GM23338 (cell line): Measurements from ENCODE around the gene RNGTT. TPM values are rescaled to one million over a fixed set of nuclear protein-coding genes. Genes with fewer than 3 reads are reported as not detected.

ENCODE experiments used
- ATAC-seq: fragments of 200-7000 bp; cut with Tn5 transposase; 3 replicates; pipeline ENCODE4 v1.9.1; 2020
- DNase-seq: peaks from one replicate; pipeline ENCODE4 v3.0.0-alpha.2; 2015; ENCODE audit warnings: low spot score
- H2AFZ ChIP-seq: fragments of 200-600 bp; sonication (generic); 2 replicates; pipeline ENCODE4 v1.8.0; 2016; ENCODE audit warnings: antibody characterized with exemption, mild to moderate bottlenecking, moderate library complexity
- H3F3A ChIP-seq: fragments of 200-600 bp; sonication (generic); replicated peaks from 2 replicates; pipeline ENCODE4 v1.8.0; 2017; ENCODE audit warnings: antibody characterized with exemption, mixed run types, low read depth
- H3K27ac ChIP-seq: fragments of 200-600 bp; sonication (generic); 2 replicates; pipeline ENCODE4 v1.6.1; 2016; ENCODE audit warnings: low read depth
- H3K27me3 ChIP-seq: fragments of 200-600 bp; sonication (generic); 2 replicates; pipeline ENCODE4 v1.8.0; 2016; ENCODE audit warnings: mild to moderate bottlenecking, mixed run types, moderate library complexity; ENCODE audit not compliant: insufficient read depth
- H3K36me3 ChIP-seq: fragments of 200-600 bp; sonication (generic); 2 replicates; pipeline ENCODE4 v1.8.0; 2016; ENCODE audit warnings: mild to moderate bottlenecking; ENCODE audit not compliant: insufficient read depth
- H3K4me1 ChIP-seq: fragments of 200-600 bp; sonication (generic); 2 replicates; pipeline ENCODE4 v1.8.0; 2016; ENCODE audit warnings: mild to moderate bottlenecking, moderate library complexity; ENCODE audit not compliant: insufficient read depth
- H3K4me2 ChIP-seq: fragments of 200-600 bp; sonication (generic); 2 replicates; pipeline ENCODE4 v1.7.1; 2017; ENCODE audit warnings: mixed run types
- H3K4me3 ChIP-seq: fragments of 200-600 bp; sonication (generic); 2 replicates; pipeline ENCODE4 v1.6.1; 2016; ENCODE audit warnings: mixed run types
- H3K79me2 ChIP-seq: fragments of 200-600 bp; sonication (generic); replicated peaks from 2 replicates; pipeline ENCODE4 v1.8.0; 2017; ENCODE audit warnings: mild to moderate bottlenecking; ENCODE audit not compliant: insufficient read depth
- H3K9me2 ChIP-seq: fragments of 200-600 bp; sonication (generic); 2 replicates; pipeline ENCODE4 v1.8.0; 2017; ENCODE audit not compliant: insufficient read depth
- H4K20me1 ChIP-seq: fragments of 200-600 bp; sonication (generic); replicated peaks from 2 replicates; pipeline ENCODE4 v1.8.0; 2017; ENCODE audit warnings: mild to moderate bottlenecking; ENCODE audit not compliant: insufficient read depth
- H3K27ac Mint-ChIP-seq: 2 replicates; pipeline ENCODE4 v1.8.0; 2020; ENCODE audit warnings: inconsistent platforms, mild to moderate bottlenecking, moderate library complexity, mixed read lengths
- H3K27me3 Mint-ChIP-seq: 3 replicates; pipeline ENCODE4 v1.8.0; 2022; ENCODE audit warnings: low read depth, mild to moderate bottlenecking, moderate library complexity, mixed read lengths, inconsistent platforms; ENCODE audit not compliant: insufficient read depth, poor library complexity
- H3K36me3 Mint-ChIP-seq: 3 replicates; pipeline ENCODE4 v1.8.0; 2021; ENCODE audit warnings: low read depth, mild to moderate bottlenecking, inconsistent platforms, moderate library complexity, mixed read lengths
- H3K4me1 Mint-ChIP-seq: 3 replicates; pipeline ENCODE4 v1.8.0; 2020; ENCODE audit warnings: mild to moderate bottlenecking, inconsistent platforms, mixed read lengths
- H3K4me3 Mint-ChIP-seq: 3 replicates; pipeline ENCODE4 v1.8.0; 2021; ENCODE audit warnings: moderate library complexity, mild to moderate bottlenecking, inconsistent platforms, mixed read lengths
- H3K9me3 Mint-ChIP-seq: 3 replicates; pipeline ENCODE4 v1.8.0; 2020; ENCODE audit warnings: moderate library complexity, mild to moderate bottlenecking, inconsistent platforms, mixed read lengths
- CREB1 ChIP-seq: fragments of 250-450 bp; sonication (Bioruptor Pico); IDR thresholded peaks from 2 replicates; pipeline ENCODE4 v1.5.0; 2020; ENCODE audit warnings: low read depth, mild to moderate bottlenecking, moderate library complexity
- CTCF ChIP-seq, 2 experiments: fragments of 200-600 bp in 1 of 2; sonication (generic) in 1 of 2; conservative IDR thresholded peaks; 2 replicates each; pipeline versions ENCODE4 v1.5.1 to v1.6.1; 2016 to 2017; ENCODE audit warnings: antibody characterized with exemption in 2 of 2, low read depth in 2 of 2, mild to moderate bottlenecking in 2 of 2, moderate library complexity in 1 of 2
- ETS1 ChIP-seq: IDR thresholded peaks from 2 replicates; pipeline ENCODE4 v1.6.1; 2016; ENCODE audit warnings: antibody characterized with exemption
- EZH2 ChIP-seq: fragments of 200-600 bp; sonication (generic); IDR thresholded peaks from one replicate; pipeline ENCODE4 v1.8.0; 2017; ENCODE audit warnings: antibody characterized with exemption, mild to moderate bottlenecking, low read depth; ENCODE audit not compliant: unreplicated experiment
- EZH2phosphoT487 ChIP-seq: fragments of 200-600 bp; sonication (generic); IDR thresholded peaks from one replicate; pipeline ENCODE4 v1.8.1; 2018; ENCODE audit warnings: antibody characterized with exemption; ENCODE audit not compliant: unreplicated experiment
- JUNB ChIP-seq: IDR thresholded peaks from one replicate; pipeline ENCODE4 v1.6.1; 2016; ENCODE audit warnings: antibody characterized with exemption; ENCODE audit not compliant: unreplicated experiment
- NANOG ChIP-seq: IDR thresholded peaks from 2 replicates; pipeline ENCODE4 v1.6.1; 2016; ENCODE audit warnings: antibody characterized with exemption, borderline replicate concordance
- POLR2AphosphoS5 ChIP-seq: IDR thresholded peaks from 2 replicates; pipeline ENCODE4 v1.6.1; 2016; ENCODE audit warnings: antibody characterized with exemption, low read depth
- REST ChIP-seq: IDR thresholded peaks from one replicate; pipeline ENCODE4 v1.6.1; 2018; ENCODE audit warnings: antibody characterized with exemption; ENCODE audit not compliant: unreplicated experiment
- STAT1 ChIP-seq: IDR thresholded peaks from one replicate; pipeline ENCODE4 v1.6.1; 2016; ENCODE audit warnings: antibody characterized with exemption; ENCODE audit not compliant: unreplicated experiment
- ZNF114 ChIP-seq: fragments of 250-450 bp; sonication (Bioruptor Pico); IDR thresholded peaks from 2 replicates; pipeline ENCODE4 v1.5.0; 2020; ENCODE audit warnings: mild to moderate bottlenecking, moderate library complexity
- ZNF331 ChIP-seq: fragments of 250-450 bp; sonication (Bioruptor Pico); IDR thresholded peaks from 2 replicates; pipeline ENCODE4 v1.5.0; 2020; ENCODE audit warnings: low read depth, mild to moderate bottlenecking, moderate library complexity
- ZNF462 ChIP-seq: fragments of 250-450 bp; sonication (Bioruptor Pico); IDR thresholded peaks from 2 replicates; pipeline ENCODE4 v1.5.0; 2020; ENCODE audit warnings: mild to moderate bottlenecking, moderate library complexity
- polyA plus RNA-seq: library from polyadenylated mRNA; unstranded; fragments of >200 nt; fragmentation: Nextera tagmentation; extraction: Ambion mirVana; gene quantifications from 2 replicates; pipeline ENCODE4 v1.2.1, GENCODE V29; 2016
- total RNA-seq: library from RNA; depleted of rRNA; stranded (reverse); fragments of >200 nt; shearing (Covaris generic); gene quantifications from 2 replicates; pipeline ENCODE4 v1.2.3, GENCODE V29; 2014

RNGTT gene
- total and polyA plus RNA-seq, 2 experiments from 2014 or later = 11.2 to 29.2 TPM

DNA sequence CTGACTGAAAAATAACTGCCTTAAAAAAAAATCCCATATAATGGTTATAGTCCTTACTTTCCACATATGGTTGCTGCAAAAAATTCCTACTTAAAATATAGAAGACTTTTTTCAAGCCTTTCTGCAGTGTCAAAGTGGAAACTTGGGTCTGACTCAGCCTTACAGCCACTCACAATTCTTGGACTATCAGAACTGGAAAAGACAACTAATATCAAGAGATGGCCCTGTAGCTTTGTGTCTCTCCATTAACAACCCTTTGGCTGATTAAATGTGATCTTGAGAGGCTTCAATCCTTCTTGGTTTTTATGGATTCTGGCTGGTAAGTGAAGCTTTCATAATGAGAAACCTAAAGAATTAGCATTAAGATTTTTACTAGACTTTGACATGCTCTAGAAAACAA, 307.8 kb downstream of the RNGTT start:
- no peak overlapping the region for H2AFZ ChIP-seq
- no peaks in the 10 kb centered on the region for H3K79me2 ChIP-seq
- H4K20me1 ChIP-seq = no peaks in the 10 kb centered on the region
- peaks cover 3% of the 10 kb centered on the region; the same call in 2 of the 3 replicates for H3K9me3 Mint-ChIP-seq
- H3K27ac Mint-ChIP-seq = no peak overlapping the region
- no peaks in the 10 kb centered on the region for H3K27me3 Mint-ChIP-seq
- ATAC-seq = no peak
- no peaks in the 10 kb centered on the region for H3K4me1 ChIP-seq
- no peak overlapping the region for H3K27ac ChIP-seq
- peaks cover 5% of the 10 kb centered on the region; the same call in 2 of the 3 replicates for H3K4me1 Mint-ChIP-seq
- H3K36me3 ChIP-seq = no peaks in the 10 kb centered on the region
- no peaks in the 10 kb centered on the region for H3F3A ChIP-seq
- DNase-seq = no peak
- no peak overlapping the region for H3K4me3 ChIP-seq
- H3K4me3 Mint-ChIP-seq = no peak overlapping the region
- no peaks in the 10 kb centered on the region for H3K9me2 ChIP-seq
- no peak overlapping the region for H3K4me2 ChIP-seq
- H3K27me3 ChIP-seq = no peaks in the 10 kb centered on the region
- no peak for TF ChIP-seq ZNF114 (CRISPR knock-in tag)
- no peak for TF ChIP-seq ZNF331
- TF ChIP-seq NANOG = no peak
- TF ChIP-seq REST = no peak
- no peak for TF ChIP-seq CREB1 (CRISPR knock-in tag)
- TF ChIP-seq EZH2 = no peak
- TF ChIP-seq EZH2phosphoT487 = no peak
- TF ChIP-seq POLR2AphosphoS5 = no peak
- TF ChIP-seq ZNF462 (CRISPR knock-in tag) = no peak
- TF ChIP-seq CTCF (conservative IDR thresholded peaks at IDR 0.05; ENCODE audit: low read depth in 2 of 2) = no peak
- TF ChIP-seq JUNB = no peak
- TF ChIP-seq ETS1 = no peak
- no peak for TF ChIP-seq STAT1
- peaks cover 25% of the 10 kb centered on the region for H3K36me3 Mint-ChIP-seq
